GM18508 (cell line): Measurements from ENCODE around the gene LHPP.
"Not testable (repeated sequence)": the region's sequence is repeated elsewhere in the genome, so short reads cannot be mapped to it uniquely, and the experiment has no call there.

Source experiments
- ATAC-seq: cut with Tn5 transposase; IDR thresholded peaks from one replicate; pipeline ENCODE4 v1.9.1; 2021; ENCODE audit warnings: moderate number of reproducible peaks; ENCODE audit not compliant: insufficient read depth, unreplicated experiment

LHPP gene, protein sequence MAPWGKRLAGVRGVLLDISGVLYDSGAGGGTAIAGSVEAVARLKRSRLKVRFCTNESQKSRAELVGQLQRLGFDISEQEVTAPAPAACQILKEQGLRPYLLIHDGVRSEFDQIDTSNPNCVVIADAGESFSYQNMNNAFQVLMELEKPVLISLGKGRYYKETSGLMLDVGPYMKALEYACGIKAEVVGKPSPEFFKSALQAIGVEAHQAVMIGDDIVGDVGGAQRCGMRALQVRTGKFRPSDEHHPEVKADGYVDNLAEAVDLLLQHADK

GRCh38 chr10:124461642-124462347, at the start of gene LHPP:
Gene LHPP, plus strand, starts transcription at chr10:124461823. Its CDS starts 40 bp downstream, at chr10:124461863.
- ATAC-seq: no peak

DNA sequence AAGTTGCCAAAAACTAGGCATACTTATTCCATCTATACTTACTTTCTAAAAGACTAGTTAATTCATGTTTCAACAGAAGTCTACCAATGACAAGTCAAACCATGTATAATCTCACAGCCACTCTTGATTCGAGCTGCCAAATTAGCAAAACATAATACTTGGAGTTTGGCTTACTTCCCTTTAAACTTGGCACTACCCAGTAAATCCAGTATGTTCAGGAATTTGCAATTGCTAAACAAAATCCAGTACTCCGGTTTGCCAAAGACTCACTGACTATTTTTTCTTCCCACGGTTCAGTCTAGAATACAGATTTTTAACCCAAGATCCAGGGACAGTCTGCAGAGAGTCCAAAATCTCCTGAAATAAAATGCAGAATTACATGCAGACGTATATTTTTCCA, 47.5 kb upstream of the LHPP start:
- no peak for ATAC-seq

DNA sequence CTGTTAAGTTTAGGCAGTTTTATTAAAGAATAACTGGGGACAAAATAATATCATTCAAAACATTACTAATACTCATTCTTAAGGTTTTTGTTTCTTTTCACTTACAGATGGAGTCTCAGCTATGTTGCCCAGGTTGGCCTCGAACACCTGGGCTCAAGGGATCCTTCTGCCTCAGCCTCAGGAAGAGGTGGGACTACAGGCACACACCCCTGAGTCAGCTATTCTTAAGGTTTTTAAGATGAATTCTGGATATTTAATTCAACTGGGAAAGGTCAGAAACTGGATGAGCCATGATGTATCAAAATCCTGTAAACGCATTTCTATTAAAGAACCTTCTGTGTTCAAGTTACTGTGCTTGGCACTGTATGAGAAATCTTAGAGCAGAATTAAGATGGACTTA, 46.4 kb upstream of the LHPP start:
- no peak for ATAC-seq

- ATAC-seq: no peak
These were observed 44.9 kb upstream of the LHPP start for GRCh38 chr10:124416733-124417132.

DNA sequence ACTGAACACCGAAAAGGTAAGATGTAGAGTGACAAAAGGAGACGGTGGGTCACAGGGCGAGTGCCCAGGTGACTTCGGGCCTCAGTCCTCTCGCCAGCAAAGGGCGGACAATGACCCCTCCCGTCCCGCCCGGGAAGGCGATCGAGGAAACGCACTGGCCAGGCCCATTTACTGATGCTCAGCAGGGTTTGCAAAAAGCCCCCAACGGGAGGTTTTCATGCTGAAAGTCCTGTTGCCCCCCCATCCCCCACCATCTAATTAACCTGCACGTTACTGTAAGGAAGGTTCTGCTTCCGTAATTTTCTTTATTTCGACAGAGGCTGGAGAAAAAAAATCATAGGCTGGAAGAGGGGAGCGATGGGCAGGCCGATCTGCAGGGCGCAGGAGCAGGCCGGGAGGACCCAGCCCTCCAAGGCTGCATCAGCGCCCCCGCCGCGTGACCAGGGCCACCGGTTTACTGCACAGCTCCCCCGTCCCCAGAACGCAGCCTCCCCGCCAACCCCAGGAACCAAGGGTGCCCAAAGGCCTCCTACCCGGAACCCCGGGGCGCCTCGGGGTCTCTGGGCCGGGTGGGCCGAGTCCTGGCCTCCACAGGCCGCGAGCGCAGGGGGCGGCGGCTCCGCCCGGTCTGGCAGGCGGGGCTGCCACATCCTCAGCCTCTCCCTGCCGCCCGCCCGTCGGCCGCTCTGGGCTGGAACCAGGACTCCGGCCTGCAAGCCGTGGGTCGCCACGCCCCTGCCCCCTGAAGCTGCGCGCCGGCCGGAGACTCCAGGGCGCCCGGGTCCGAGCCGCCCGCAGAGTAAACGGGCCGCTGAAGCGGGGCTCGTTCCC, 43.5 kb upstream of the LHPP start:
- ATAC-seq: no peak

DNA sequence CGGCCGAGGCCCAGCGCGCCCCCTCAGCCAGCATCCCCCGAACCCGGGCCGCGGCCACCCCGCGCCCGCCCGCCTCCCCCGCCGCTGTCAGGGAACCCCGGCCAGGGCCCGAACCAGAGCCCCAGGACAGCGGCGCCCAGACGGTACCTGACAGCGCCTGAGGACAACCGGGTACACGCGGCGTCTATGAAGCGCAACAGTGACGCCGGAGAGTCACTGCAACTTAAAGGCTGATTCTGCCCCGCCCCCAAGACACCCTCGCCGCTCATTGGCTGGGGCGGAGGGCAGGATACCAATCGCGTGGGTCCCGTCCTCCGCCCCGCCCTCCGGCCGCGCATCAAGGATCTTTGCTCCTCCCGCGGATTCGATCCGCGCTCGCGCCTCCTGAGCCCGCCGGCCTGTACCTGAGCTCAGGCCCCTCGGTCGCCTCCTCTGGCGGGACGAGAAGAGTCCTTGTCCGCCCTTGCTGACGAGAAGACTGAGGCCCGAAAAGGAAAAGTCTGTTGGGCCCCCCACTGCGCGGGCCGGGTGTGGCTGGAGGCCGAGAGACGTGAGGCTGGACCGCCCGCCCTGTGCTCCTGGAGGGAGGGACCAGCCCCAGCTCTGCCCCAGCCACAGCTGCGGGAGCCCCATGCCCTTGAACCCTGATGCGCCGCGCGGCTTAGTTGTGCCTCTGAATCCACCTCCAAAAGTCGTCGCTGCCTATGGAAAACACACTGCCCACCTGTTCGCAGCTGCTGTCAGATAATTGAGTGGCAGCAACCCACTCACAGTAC, 42.7 kb upstream of the LHPP start, which contains the start of gene OAT:
TSS of gene OAT (minus strand) at position 198 of the 776 bp plus-strand sequence. CDS start 6,752 bp downstream, outside the sequence.
- peak; percentile 91 for ATAC-seq

DNA sequence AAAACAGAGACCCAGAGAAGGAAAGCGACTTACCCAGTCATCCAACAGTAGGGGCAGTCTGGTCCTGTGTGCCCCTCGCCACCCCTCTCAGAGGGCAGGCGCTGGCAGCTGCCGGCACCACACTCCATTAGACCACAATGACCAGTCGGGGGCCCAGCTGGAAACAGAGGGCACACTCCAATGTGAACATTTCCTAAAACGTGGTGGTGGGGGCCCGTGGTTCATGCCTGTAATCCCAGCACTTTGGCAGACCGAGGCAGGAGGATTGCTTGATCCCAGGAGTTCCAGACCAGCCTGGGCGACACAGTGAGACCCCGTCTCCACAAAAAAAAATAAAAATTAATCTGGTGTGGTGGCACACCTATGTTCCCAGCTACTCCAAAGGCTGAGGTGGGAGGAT, 42.0 kb upstream of the LHPP start:
- no peak for ATAC-seq

GRCh38 chr10:124420254-124420653, 41.4 kb upstream of the LHPP start:
- no peak for ATAC-seq

- ATAC-seq: no peak
These were observed 38.9 kb upstream of the LHPP start for GRCh38 chr10:124422742-124423141.

DNA sequence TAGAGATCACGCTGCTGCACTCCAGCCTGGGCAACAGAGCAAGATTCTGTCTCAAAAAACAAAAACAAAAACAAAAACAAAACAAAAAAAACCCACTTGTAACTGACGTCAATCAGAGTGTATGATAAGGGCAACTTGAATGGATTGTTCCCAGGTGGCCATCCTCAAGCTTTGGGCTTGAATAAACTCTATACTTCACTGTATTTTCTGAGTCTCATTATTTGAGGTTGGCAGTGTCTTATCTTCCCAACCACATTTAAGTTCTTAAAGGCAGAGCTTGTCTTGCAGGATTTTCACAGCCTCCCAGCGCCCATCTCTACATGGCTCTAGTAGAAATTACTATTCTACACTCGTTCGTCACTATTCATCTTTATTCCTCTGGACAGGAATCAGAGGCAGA, 37.8 kb upstream of the LHPP start:
- ATAC-seq: no peak

DNA sequence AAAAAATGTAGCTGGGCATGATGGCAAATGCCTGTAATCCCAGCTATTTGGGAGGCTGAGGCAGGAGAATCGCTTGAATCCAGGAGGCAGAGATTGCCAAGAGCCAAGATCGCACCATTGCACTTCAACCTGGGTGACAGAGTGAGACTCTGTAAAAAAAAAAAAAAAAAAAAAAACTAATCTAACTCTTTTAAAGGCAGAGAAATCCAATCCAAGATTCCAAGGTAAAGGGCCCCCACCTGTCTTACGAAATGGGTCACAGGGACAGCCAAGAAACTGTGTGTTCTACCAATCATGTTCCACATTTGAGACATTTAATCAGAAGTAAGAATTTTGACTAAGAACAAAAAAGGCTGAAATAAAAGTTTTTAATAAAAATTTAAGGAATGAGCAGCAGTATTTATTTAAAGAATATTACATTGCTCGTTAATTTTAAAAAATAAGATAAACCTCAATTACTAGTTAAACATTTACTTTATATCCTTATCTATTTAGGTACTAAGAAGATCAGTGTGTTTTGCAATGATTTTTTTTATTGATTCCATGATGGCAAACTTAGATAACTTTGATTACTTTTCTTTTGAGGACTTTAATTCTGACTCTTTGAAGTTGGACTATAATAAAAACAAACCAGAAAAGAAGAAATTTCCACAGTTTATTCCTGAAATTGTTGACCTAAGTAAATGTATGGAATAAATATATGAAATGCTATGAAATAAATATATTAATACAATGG, 36.2 kb upstream of the LHPP start:
- no peak for ATAC-seq

GRCh38 chr10:124428207-124428777, 33.3 kb upstream of the LHPP start:
- ATAC-seq: no peak

DNA sequence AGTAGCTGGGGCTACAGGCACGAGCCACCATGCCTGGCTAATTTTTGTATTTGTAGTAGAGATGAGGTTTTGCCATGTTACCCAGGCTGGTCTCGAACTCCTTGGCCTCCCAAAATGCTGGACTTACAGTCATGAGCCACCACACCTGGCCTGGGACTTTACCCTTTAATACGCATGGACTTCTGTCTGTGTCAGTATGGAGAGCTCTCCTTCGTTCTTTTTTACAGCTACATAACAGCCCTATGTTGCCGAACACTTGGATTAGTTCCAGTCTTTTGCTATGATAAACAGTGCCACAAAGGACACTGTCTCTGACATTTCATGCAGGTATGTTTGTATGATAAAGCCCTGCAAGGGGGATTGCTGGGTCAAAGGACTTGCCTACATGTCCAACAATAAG, 32.0 kb upstream of the LHPP start:
- ATAC-seq: no peak

DNA sequence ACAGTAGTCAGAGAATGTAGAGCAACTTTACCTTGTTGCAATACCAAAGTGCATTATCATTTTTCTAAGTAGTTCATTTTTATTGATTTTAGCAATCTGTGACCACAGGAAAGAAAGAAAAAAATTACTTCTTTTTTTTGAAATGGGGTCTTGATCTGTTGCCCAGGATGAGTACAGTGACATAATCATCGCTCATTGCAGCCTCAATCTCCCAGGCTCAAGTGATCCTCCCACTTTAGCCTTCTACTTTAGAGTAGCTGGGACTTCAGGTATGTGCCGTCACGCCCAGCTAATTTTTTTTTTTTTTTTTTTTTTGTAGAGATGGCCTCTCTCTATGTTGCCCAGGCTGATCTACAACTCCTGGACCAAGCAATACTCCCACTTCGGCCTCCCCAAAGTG, 31.5 kb upstream of the LHPP start:
- no peak for ATAC-seq

DNA sequence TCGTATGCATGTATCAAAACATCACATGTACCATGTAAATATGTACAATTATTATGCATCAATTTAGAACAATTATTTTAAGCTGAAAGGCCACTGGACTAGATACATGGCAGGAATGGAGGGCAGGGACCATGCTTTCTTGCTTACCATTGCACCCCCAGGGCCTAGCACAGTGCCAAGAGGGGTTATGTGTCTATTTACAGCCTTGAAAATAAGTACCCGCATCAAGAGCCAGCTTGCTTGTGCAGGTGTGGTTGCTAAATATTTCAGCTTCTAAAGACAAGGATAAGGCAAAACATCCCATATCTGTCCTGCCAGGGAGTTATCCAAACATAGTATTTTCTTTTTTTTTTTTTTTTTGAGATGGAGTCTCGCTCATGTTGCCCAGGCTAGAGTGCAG, 28.2 kb upstream of the LHPP start:
- no peak for ATAC-seq

DNA sequence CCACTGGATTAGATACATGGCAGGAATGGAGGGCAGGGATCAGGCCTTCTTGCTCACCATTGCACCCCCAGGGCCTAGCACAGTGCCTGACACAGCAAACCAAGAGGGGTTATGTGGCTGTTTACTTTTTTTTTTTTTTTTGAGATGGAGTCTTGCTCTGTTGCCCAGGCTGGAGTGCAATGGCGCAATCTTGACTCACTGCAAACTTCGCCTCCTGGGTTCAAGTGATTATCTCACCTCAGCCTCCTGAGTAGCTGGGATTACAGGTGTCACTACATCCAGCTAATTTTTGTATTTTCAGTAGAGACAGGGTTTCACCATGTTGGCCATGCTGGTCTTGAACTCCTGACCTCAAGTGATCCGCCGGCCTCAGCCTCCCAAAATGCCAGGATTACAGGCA, 25.9 kb upstream of the LHPP start:
- not testable (repeated sequence) for ATAC-seq

- ATAC-seq: peak; percentile 65
These were observed 25.4 kb upstream of the LHPP start for GRCh38 chr10:124436191-124436638.

GRCh38 chr10:124441694-124442093, 19.9 kb upstream of the LHPP start:
- ATAC-seq: not testable (repeated sequence)
